GM19468 (cell line): ENCODE results near the gene S100A12.
"Not testable (repeated sequence)": the region's sequence is repeated elsewhere in the genome, so short reads cannot be mapped to it uniquely, and the experiment has no call there.

Experiments used
- ATAC-seq: cut with Tn5 transposase; IDR thresholded peaks from one replicate; pipeline ENCODE4 v1.9.1; 2021; ENCODE audit warnings: mild to moderate bottlenecking, moderate library complexity, moderate number of reproducible peaks; ENCODE audit not compliant: unreplicated experiment; ENCODE audit errors: extremely low read depth

S100A12 gene

GRCh38 chr1:153355445-153356071 is 19.9 kb downstream of the S100A12 start:
- ATAC-seq: no peak

- ATAC-seq: no peak
These were observed 20.8 kb downstream of the S100A12 start for GRCh38 chr1:153354515-153355193.

GRCh38 chr1:153353226-153353947 is 22.0 kb downstream of the S100A12 start:
- ATAC-seq: no peak

GRCh38 chr1:153352523-153352922 is 22.9 kb downstream of the S100A12 start:
- ATAC-seq: no peak

- no peak for ATAC-seq
These were observed 25.0 kb downstream of the S100A12 start for GRCh38 chr1:153350321-153350957.

- ATAC-seq: no peak
These were observed 25.8 kb downstream of the S100A12 start for GRCh38 chr1:153349363-153350320.

GRCh38 chr1:153348511-153349362 is 26.7 kb downstream of the S100A12 start, which contains the start of gene PGLYRP4:
TSS of gene PGLYRP4 (minus strand) at chr1:153348841. CDS start at chr1:153347932, 909 bp downstream.
- no peak for ATAC-seq

GRCh38 chr1:153347856-153348255 is 27.6 kb downstream of the S100A12 start:
- no peak for ATAC-seq

GRCh38 chr1:153347049-153347448 is 28.4 kb downstream of the S100A12 start:
- ATAC-seq: not testable (repeated sequence)

- ATAC-seq: no peak
These were observed 29.2 kb downstream of the S100A12 start for GRCh38 chr1:153346077-153346723.

GRCh38 chr1:153345187-153346076 is 30.0 kb downstream of the S100A12 start:
- no peak for ATAC-seq

GRCh38 chr1:153344718-153345025 is 30.7 kb downstream of the S100A12 start:
- ATAC-seq: no peak

GRCh38 chr1:153343811-153344717 is 31.4 kb downstream of the S100A12 start:
- no peak for ATAC-seq

GRCh38 chr1:153343040-153343681 is 32.3 kb downstream of the S100A12 start:
- no peak for ATAC-seq

GRCh38 chr1:153342178-153342577 is 33.2 kb downstream of the S100A12 start:
- ATAC-seq: no peak

GRCh38 chr1:153341431-153341934 is 33.9 kb downstream of the S100A12 start:
- no peak for ATAC-seq
